Progenitor cell of endocrine pancreas (in vitro differentiated cells): ENCODE data around the gene ZBTB42. TPM values are rescaled to one million over a fixed set of nuclear protein-coding genes. Genes with fewer than 3 reads are reported as not detected.
A peak's percentile ranks its signal among the peaks of the same experiment; 100 is the strongest.

Source experiments
- DNase-seq: peaks from one replicate; pipeline ENCODE4 v3.0.0; 2021; ENCODE audit warnings: low spot score; ENCODE audit not compliant: unreplicated experiment
- H3K27ac Mint-ChIP-seq: 2 replicates; pipeline ENCODE4 v1.8.0; 2021; ENCODE audit warnings: mild to moderate bottlenecking, moderate library complexity, mixed read lengths
- H3K27me3 Mint-ChIP-seq: 2 replicates; pipeline ENCODE4 v1.8.0; 2021; ENCODE audit warnings: mixed read lengths
- H3K36me3 Mint-ChIP-seq: 2 replicates; pipeline ENCODE4 v1.8.0; 2022; ENCODE audit warnings: mixed read lengths; ENCODE audit not compliant: insufficient read depth
- H3K4me1 Mint-ChIP-seq: 2 replicates; pipeline ENCODE4 v1.8.0; 2021; ENCODE audit warnings: low read depth, mixed read lengths
- H3K4me3 Mint-ChIP-seq: 2 replicates; pipeline ENCODE4 v1.8.0; 2021; ENCODE audit warnings: low read depth, mild to moderate bottlenecking, moderate library complexity, mixed read lengths
- H3K9me3 Mint-ChIP-seq: 2 replicates; pipeline ENCODE4 v1.8.0; 2021; ENCODE audit warnings: low read depth, mixed read lengths
- CTCF ChIP-seq: fragments of 200-600 bp; sonication (generic); IDR thresholded peaks from one replicate; pipeline ENCODE4 v1.5.0; 2021; ENCODE audit warnings: antibody characterized with exemption, mild to moderate bottlenecking; ENCODE audit not compliant: unreplicated experiment
- total RNA-seq: library from RNA; stranded (reverse); gene quantifications from 2 replicates; pipeline ENCODE4 v1.2.1, GENCODE V29; 2021

ZBTB42 gene
- total RNA-seq, 1 donor from 2014 or later = 12.3 TPM

- H3K4me3 Mint-ChIP-seq = no peak overlapping the region
- DNase-seq = no peak
- peaks cover 9% of the 10 kb centered on the region for H3K9me3 Mint-ChIP-seq
- no peak overlapping the region for H3K27ac Mint-ChIP-seq
- H3K27me3 Mint-ChIP-seq = no peaks in the 10 kb centered on the region
- peaks cover 21% of the 10 kb centered on the region for H3K4me1 Mint-ChIP-seq
- TF ChIP-seq CTCF = peak; percentile 44
- H3K36me3 Mint-ChIP-seq = peaks cover 27% of the 10 kb centered on the region
Observed at GRCh38 chr14:104770851-104771272, 30.0 kb upstream of the ZBTB42 start.

- H3K36me3 Mint-ChIP-seq = peaks cover 24% of the 10 kb centered on the region
- H3K27ac Mint-ChIP-seq = no peak overlapping the region
- no peaks in the 10 kb centered on the region for H3K27me3 Mint-ChIP-seq
- DNase-seq = no peak
- peaks cover 5% of the 10 kb centered on the region for H3K9me3 Mint-ChIP-seq
- H3K4me3 Mint-ChIP-seq = no peak overlapping the region
- no peak for TF ChIP-seq CTCF
- peaks cover 21% of the 10 kb centered on the region for H3K4me1 Mint-ChIP-seq
Observed at GRCh38 chr14:104771374-104771773, 29.5 kb upstream of the ZBTB42 start.

GRCh38 chr14:104771918-104772706 lies 28.8 kb upstream of the ZBTB42 start:
- Mint-ChIP-seq H3K36me3 (peaks cover 22% of the 10 kb centered on the region), H3K27ac (peak overlapping the region; percentile 24), H3K4me3 (no peak overlapping the region), H3K27me3 (no peaks in the 10 kb centered on the region), H3K4me1 (peaks cover 19% of the 10 kb centered on the region), H3K9me3 (peaks cover 2% of the 10 kb centered on the region)
- no peak for DNase-seq
- no peak for TF ChIP-seq CTCF

- no peak overlapping the region for H3K4me3 Mint-ChIP-seq
Observed at GRCh38 chr14:104772707-104773504, 28.0 kb upstream of the ZBTB42 start.

More at GRCh38 chr14:104772707-104773504, 28.0 kb upstream of the ZBTB42 start:
- no peak for DNase-seq
- no peak for TF ChIP-seq CTCF
- Mint-ChIP-seq H3K9me3 (peaks cover 2% of the 10 kb centered on the region), H3K27me3 (no peaks in the 10 kb centered on the region), H3K27ac (no peak overlapping the region), H3K36me3 (peaks cover 22% of the 10 kb centered on the region), H3K4me1 (peaks cover 12% of the 10 kb centered on the region)
